ENCODE measurements around the gene CPSF7. TPM values are rescaled to one million over a fixed set of nuclear protein-coding genes. Genes with fewer than 3 reads are reported as not detected.

Gene CPSF7
- polyA plus RNA-seq, 3 donors = 12.5 to 67.5 (median 20.1) TPM

DNA sequence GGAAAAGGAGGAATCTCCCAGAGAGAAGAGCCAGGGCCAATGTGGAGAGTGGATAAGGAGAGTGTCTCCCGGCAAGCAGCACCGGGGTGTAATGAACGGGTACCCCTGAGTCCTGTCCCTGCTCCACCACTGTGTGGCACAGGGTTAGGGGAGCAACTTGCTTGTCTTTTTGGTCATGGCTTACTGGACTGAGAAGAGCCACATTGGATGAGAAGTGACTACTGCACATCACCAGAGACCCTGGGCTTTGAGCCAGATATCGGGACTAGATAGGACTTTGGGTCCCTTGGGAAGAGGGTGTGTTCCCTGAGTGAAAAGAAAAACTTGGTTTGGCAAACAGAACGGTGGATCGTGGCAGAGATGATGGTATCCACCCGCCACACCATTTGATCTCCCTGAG, 24.7 kb upstream of the CPSF7 start:
- no peaks in the 10 kb centered on the region for H3K27me3 Mint-ChIP-seq (ENCODE audit: low read depth in 3 of 3)
- DNase-seq = no peak
- no peak overlapping the region for H3K27ac ChIP-seq (ENCODE audit: low read depth in 1 of 2, low read length in 2 of 2)
- WGBS (ENCODE audit: insufficient coverage) = 96% methylated on average over 4 of the region's 7 CpGs
- H3K79me2 ChIP-seq (ENCODE audit: insufficient read depth, low read length) = peaks cover 3% of the 10 kb centered on the region
- no peaks in the 10 kb centered on the region for H3K9me3 Mint-ChIP-seq
- no peak overlapping the region for H3K4me3 ChIP-seq (replicated peaks in 1 of 3; ENCODE audit: low read depth in 2 of 3, low read length in 3 of 3)
- TF ChIP-seq, protein P1, sequence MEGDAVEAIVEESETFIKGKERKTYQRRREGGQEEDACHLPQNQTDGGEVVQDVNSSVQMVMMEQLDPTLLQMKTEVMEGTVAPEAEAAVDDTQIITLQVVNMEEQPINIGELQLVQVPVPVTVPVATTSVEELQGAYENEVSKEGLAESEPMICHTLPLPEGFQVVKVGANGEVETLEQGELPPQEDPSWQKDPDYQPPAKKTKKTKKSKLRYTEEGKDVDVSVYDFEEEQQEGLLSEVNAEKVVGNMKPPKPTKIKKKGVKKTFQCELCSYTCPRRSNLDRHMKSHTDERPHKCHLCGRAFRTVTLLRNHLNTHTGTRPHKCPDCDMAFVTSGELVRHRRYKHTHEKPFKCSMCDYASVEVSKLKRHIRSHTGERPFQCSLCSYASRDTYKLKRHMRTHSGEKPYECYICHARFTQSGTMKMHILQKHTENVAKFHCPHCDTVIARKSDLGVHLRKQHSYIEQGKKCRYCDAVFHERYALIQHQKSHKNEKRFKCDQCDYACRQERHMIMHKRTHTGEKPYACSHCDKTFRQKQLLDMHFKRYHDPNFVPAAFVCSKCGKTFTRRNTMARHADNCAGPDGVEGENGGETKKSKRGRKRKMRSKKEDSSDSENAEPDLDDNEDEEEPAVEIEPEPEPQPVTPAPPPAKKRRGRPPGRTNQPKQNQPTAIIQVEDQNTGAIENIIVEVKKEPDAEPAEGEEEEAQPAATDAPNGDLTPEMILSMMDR (IDR thresholded peaks at IDR 0.05) = no peak
- H3K4me3 Mint-ChIP-seq = no peak overlapping the region
- H4K20me1 ChIP-seq (ENCODE audit: insufficient read depth, low read length) = peaks cover 33% of the 10 kb centered on the region
- no peak overlapping the region for H3K4me2 ChIP-seq (replicated peaks; ENCODE audit: extremely low read depth, low read length, poor library complexity, severe bottlenecking)
- peaks cover 44 to 55% of the 10 kb centered on the region in 2 donors for H3K36me3 Mint-ChIP-seq
- H3K9me3 ChIP-seq (replicated peaks in 1 of 2; ENCODE audit: control insufficient read depth in 1 of 2, insufficient read depth in 1 of 2, low read length in 2 of 2) = no peaks in the 10 kb centered on the region
- no peaks in the 10 kb centered on the region for H3K27me3 ChIP-seq (ENCODE audit: control insufficient read depth in 2 of 2, insufficient read depth in 2 of 2, low read length in 2 of 2)
- no peak overlapping the region for H2AFZ ChIP-seq (ENCODE audit: insufficient read depth, low read depth, low read length, poor library complexity, severe bottlenecking)
- H3K4me1 ChIP-seq (ENCODE audit: control insufficient read depth in 1 of 2, insufficient read depth in 2 of 2, low read length in 2 of 2) = no peaks in the 10 kb centered on the region
- H3K4me1 Mint-ChIP-seq = no peaks in the 10 kb centered on the region
- H3K9ac ChIP-seq (ENCODE audit: insufficient read depth, low read length, poor library complexity, severe bottlenecking) = no peak overlapping the region
- peaks cover 40 to 60% of the 10 kb centered on the region in 2 donors for H3K36me3 ChIP-seq (replicated peaks in 1 of 2; ENCODE audit: control insufficient read depth in 1 of 2, insufficient read depth in 2 of 2, low read length in 2 of 2)
- intact Hi-C loops (cut with micrococcal nuclease) = no loop called here
- peak overlapping the region in 2 of 7 donors; percentile 52 to 78 for H3K27ac Mint-ChIP-seq

DNA sequence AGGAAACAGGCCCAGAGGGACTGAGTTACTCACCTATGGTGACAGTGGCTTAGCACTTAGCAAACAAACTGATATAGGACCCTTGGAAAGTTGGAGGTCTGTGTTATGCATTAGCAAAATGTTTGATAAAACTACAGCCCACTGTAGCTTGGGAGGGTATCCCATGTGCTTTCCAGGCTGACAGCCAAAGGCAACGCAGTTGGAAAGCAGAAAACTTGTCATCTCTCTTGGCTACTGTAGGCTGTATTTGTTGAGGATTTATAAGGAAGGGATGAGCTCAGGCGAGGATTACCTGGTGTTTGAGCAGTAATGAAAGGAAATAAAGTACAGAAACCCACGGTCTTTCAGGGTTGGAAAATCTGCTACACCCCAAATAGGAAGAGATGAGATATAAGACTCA, 23.9 kb upstream of the CPSF7 start:
- no peak for DNase-seq
- no peaks in the 10 kb centered on the region for H3K27me3 Mint-ChIP-seq (ENCODE audit: low read depth in 3 of 3)
- TF ChIP-seq, protein P1 (IDR thresholded peaks at IDR 0.05) = no peak
- H3K4me2 ChIP-seq (replicated peaks; ENCODE audit: extremely low read depth, low read length, poor library complexity, severe bottlenecking) = no peak overlapping the region
- H2AFZ ChIP-seq (ENCODE audit: insufficient read depth, low read depth, low read length, poor library complexity, severe bottlenecking) = no peak overlapping the region
- no peak overlapping the region for H3K27ac ChIP-seq (ENCODE audit: low read depth in 1 of 2, low read length in 2 of 2)
- no peaks in the 10 kb centered on the region for H3K4me1 ChIP-seq (ENCODE audit: control insufficient read depth in 1 of 2, insufficient read depth in 2 of 2, low read length in 2 of 2)
- 100% methylated on average over 1 of the region's 3 CpGs for WGBS (ENCODE audit: insufficient coverage)
- H3K9me3 ChIP-seq (replicated peaks in 1 of 2; ENCODE audit: control insufficient read depth in 1 of 2, insufficient read depth in 1 of 2, low read length in 2 of 2) = no peaks in the 10 kb centered on the region
- peak overlapping the region in 1 of 7 donors; percentile 21 for H3K27ac Mint-ChIP-seq
- peaks cover 47 to 69% of the 10 kb centered on the region in 2 donors for H3K36me3 ChIP-seq (replicated peaks in 1 of 2; ENCODE audit: control insufficient read depth in 1 of 2, insufficient read depth in 2 of 2, low read length in 2 of 2)
- H3K27me3 ChIP-seq (ENCODE audit: control insufficient read depth in 2 of 2, insufficient read depth in 2 of 2, low read length in 2 of 2) = no peaks in the 10 kb centered on the region
- peaks cover 3% of the 10 kb centered on the region for H3K79me2 ChIP-seq (ENCODE audit: insufficient read depth, low read length)
- intact Hi-C loops (cut with micrococcal nuclease) = no loop called here
- no peaks in the 10 kb centered on the region for H3K9me3 Mint-ChIP-seq
- no peak overlapping the region for H3K4me3 ChIP-seq (replicated peaks in 1 of 3; ENCODE audit: low read depth in 2 of 3, low read length in 3 of 3)
- no peaks in the 10 kb centered on the region for H3K4me1 Mint-ChIP-seq
- H4K20me1 ChIP-seq (ENCODE audit: insufficient read depth, low read length) = peaks cover 40% of the 10 kb centered on the region
- H3K4me3 Mint-ChIP-seq = no peak overlapping the region
- no peak overlapping the region for H3K9ac ChIP-seq (ENCODE audit: insufficient read depth, low read length, poor library complexity, severe bottlenecking)
- H3K36me3 Mint-ChIP-seq = peaks cover 49 to 62% of the 10 kb centered on the region in 2 donors

Measured in CD14-positive monocyte (primary cell).